ENCODE measurements around the gene FER. TPM values are rescaled to one million over a fixed set of nuclear protein-coding genes. Genes with fewer than 3 reads are reported as not detected.

Gene FER
- total RNA-seq, 1 experiment from 2014 or later, result 20.6 TPM

DNA sequence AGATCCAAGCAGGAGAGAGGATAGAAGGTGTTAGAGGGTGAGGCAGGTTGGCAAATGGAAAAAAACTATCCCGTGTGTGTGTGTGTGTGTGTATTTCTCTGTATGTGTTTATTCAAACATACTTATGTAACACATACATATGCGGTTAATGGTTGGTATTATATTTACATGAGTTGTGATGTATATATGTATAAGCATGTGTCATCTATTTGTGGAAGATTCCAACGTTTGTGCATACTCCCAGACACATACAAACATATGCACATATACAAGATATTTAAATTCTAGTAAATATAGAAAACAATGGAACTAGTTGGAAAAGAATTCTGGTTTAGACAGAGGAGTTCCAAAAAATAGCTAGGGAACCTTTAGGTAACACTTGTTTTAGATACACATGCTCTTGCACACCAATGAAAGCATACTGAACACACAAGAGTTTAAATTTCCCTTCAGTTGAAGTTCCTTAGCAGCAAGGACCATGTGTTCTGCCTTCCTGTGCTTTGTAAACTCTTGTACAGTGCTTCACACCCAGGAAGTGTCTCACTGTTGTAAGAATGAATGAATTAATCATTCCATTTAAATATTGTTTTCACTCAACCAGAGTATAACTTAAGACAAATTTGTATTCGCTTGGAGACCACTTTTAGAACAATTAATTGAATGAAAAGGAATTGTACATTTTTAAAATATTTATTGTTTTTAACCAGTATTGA is 257.8 kb downstream of the FER start:
- H4K20me1 ChIP-seq (ENCODE audit: insufficient read depth), result no peaks in the 10 kb centered on the region
- DNase-seq, result no peak
- no peaks in the 10 kb centered on the region; the same call in 1 of the 2 replicates for H3K9me3 ChIP-seq (ENCODE audit: insufficient read depth, low read depth)
- H3K27ac ChIP-seq, result no peak overlapping the region
- no peaks in the 10 kb centered on the region for H3K27me3 ChIP-seq (ENCODE audit: insufficient read depth, low read depth)
- ChIA-PET POLR2A (ENCODE audit: unreplicated experiment) (no interaction called here), CTCF (no interaction called here)
- H3K4me2 ChIP-seq, result no peak overlapping the region
- no peaks in the 10 kb centered on the region for H3K4me1 ChIP-seq (replicated peaks; ENCODE audit: insufficient read depth)
- no peak overlapping the region for H3K4me3 ChIP-seq
- intact Hi-C loops (cut with micrococcal nuclease; ENCODE audit: unreplicated experiment), result no loop called here
- H3K36me3 ChIP-seq (ENCODE audit: low read depth), result no peaks in the 10 kb centered on the region
- TF ChIP-seq, protein P1, sequence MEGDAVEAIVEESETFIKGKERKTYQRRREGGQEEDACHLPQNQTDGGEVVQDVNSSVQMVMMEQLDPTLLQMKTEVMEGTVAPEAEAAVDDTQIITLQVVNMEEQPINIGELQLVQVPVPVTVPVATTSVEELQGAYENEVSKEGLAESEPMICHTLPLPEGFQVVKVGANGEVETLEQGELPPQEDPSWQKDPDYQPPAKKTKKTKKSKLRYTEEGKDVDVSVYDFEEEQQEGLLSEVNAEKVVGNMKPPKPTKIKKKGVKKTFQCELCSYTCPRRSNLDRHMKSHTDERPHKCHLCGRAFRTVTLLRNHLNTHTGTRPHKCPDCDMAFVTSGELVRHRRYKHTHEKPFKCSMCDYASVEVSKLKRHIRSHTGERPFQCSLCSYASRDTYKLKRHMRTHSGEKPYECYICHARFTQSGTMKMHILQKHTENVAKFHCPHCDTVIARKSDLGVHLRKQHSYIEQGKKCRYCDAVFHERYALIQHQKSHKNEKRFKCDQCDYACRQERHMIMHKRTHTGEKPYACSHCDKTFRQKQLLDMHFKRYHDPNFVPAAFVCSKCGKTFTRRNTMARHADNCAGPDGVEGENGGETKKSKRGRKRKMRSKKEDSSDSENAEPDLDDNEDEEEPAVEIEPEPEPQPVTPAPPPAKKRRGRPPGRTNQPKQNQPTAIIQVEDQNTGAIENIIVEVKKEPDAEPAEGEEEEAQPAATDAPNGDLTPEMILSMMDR (conservative IDR thresholded peaks at IDR 0.05), result no peak
- TF ChIP-seq EZH2 (IDR thresholded peaks at IDR 0.05; ENCODE audit: low read depth), result no peak
- H3F3A ChIP-seq (ENCODE audit: insufficient read depth, low read depth), result no peaks in the 10 kb centered on the region
- no peaks in the 10 kb centered on the region for H3K9me2 ChIP-seq (ENCODE audit: insufficient read depth)
- no peak overlapping the region for H2AFZ ChIP-seq
- no peaks in the 10 kb centered on the region for H3K79me2 ChIP-seq (ENCODE audit: low read depth)
- no TSS peak for BruUV-seq (replicated peaks)

DNA sequence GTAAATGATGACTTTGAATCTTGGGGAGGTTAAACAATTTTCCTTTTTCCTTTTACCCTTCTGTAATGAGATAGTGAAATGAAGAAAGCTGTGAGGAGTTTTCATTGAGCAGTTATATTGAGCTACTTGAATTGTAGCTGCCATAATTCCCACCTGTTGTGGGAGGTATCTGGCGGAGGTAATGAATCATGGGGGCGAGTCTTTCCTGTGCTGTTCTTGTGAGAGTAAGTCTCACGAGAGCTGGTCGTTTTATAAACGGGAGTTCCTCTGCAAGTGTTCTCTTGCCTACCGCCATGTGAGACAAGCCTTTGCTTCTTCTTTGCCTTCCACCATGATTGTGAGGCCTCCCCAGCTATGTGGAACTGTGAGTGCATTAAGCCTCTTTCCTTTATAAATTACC is 258.4 kb downstream of the FER start:
- DNase-seq, result no peak
- H3K4me2 ChIP-seq, result no peak overlapping the region
- H4K20me1 ChIP-seq (ENCODE audit: insufficient read depth), result no peaks in the 10 kb centered on the region
- no peaks in the 10 kb centered on the region; the same call in 1 of the 2 replicates for H3K9me3 ChIP-seq (ENCODE audit: insufficient read depth, low read depth)
- no TSS peak for BruUV-seq (replicated peaks)
- no peaks in the 10 kb centered on the region for H3K27me3 ChIP-seq (ENCODE audit: insufficient read depth, low read depth)
- ChIA-PET POLR2A (ENCODE audit: unreplicated experiment) (no interaction called here), CTCF (no interaction called here)
- no peaks in the 10 kb centered on the region for H3K79me2 ChIP-seq (ENCODE audit: low read depth)
- H3F3A ChIP-seq (ENCODE audit: insufficient read depth, low read depth), result no peaks in the 10 kb centered on the region
- H3K9me2 ChIP-seq (ENCODE audit: insufficient read depth), result no peaks in the 10 kb centered on the region
- no peak overlapping the region for H2AFZ ChIP-seq
- TF ChIP-seq, protein P1 (conservative IDR thresholded peaks at IDR 0.05), result no peak
- no peak for TF ChIP-seq EZH2 (IDR thresholded peaks at IDR 0.05; ENCODE audit: low read depth)
- no peaks in the 10 kb centered on the region for H3K36me3 ChIP-seq (ENCODE audit: low read depth)
- no peaks in the 10 kb centered on the region for H3K4me1 ChIP-seq (replicated peaks; ENCODE audit: insufficient read depth)
- H3K27ac ChIP-seq, result no peak overlapping the region
- no peak overlapping the region for H3K4me3 ChIP-seq
- intact Hi-C loops (cut with micrococcal nuclease; ENCODE audit: unreplicated experiment), result no loop called here

DNA sequence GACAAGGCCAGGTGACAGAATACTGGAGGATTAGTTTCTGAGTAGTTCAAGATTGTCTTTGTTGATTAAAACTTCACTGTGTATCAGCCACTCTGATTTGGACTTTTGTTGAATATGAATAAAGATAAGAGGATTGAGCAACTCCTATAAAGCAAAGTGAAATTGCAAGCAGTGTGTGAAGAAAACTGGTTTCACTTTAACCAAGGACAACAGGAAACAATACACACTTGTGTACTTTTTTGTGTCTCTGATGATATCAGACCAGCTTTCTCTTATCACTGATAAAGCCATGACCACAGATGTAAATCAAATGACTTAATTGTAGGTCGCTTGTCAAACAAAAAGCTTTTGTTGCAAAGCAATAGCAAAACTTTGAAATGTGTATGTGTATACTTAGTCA is 268.6 kb downstream of the FER start:
- no peak overlapping the region for H3K27ac ChIP-seq
- no peaks in the 10 kb centered on the region for H3K79me2 ChIP-seq (ENCODE audit: low read depth)
- no peaks in the 10 kb centered on the region for H3K36me3 ChIP-seq (ENCODE audit: low read depth)
- DNase-seq, result no peak
- peaks cover 8% of the 10 kb centered on the region; the same call in 1 of the 2 replicates for H4K20me1 ChIP-seq (ENCODE audit: insufficient read depth)
- H3K9me3 ChIP-seq (ENCODE audit: insufficient read depth, low read depth), result no peaks in the 10 kb centered on the region
- intact Hi-C loops (cut with micrococcal nuclease; ENCODE audit: unreplicated experiment), result loop anchor here (10.0 kb wide), 1 partner anchor 149 kb away; no protein-coding TSS in a partner anchor
- POLR2A ChIA-PET (ENCODE audit: unreplicated experiment), result no interaction called here
- no peak overlapping the region for H2AFZ ChIP-seq
- no peak overlapping the region for H3K4me3 ChIP-seq
- H3K9me2 ChIP-seq (ENCODE audit: insufficient read depth), result no peaks in the 10 kb centered on the region
- no peaks in the 10 kb centered on the region for H3K27me3 ChIP-seq (ENCODE audit: insufficient read depth, low read depth)
- no peak overlapping the region for H3K4me2 ChIP-seq
- H3K4me1 ChIP-seq (replicated peaks; ENCODE audit: insufficient read depth), result no peaks in the 10 kb centered on the region
- BruUV-seq (replicated peaks), result no TSS peak
- no peaks in the 10 kb centered on the region for H3F3A ChIP-seq (ENCODE audit: insufficient read depth, low read depth)
- TF ChIP-seq, protein P1 (conservative IDR thresholded peaks at IDR 0.05), result no peak
- TF ChIP-seq EZH2 (IDR thresholded peaks at IDR 0.05; ENCODE audit: low read depth), result no peak
- CTCF ChIA-PET, result no interaction called here
